PC-3 (cell line): ENCODE results near the gene NUAK2. TPM values are rescaled to one million over a fixed set of nuclear protein-coding genes. Genes with fewer than 3 reads are reported as not detected.
A peak's percentile ranks its signal among the peaks of the same experiment; 100 is the strongest.

Source experiments
- ATAC-seq: fragments of 200-7000 bp; cut with Tn5 transposase; 2 replicates; pipeline ENCODE4 v1.9.1; 2020; ENCODE audit warnings: mild to moderate bottlenecking, moderate library complexity
- BruUV-seq: library from RNA; stranded (reverse); fragments of 400-500 nt; replicated peaks from 2 replicates; lab custom pipeline; 2021; lab: Mats Ljungman, UMichigan
- CTCF ChIA-PET: fragments of 300-600 bp; sonication (Branson Sonifier 250); formaldehyde crosslinking; loops from one replicate; lab custom pipeline; 2022; ENCODE audit warnings: antibody characterized with exemption; lab: Charles Lee
- POLR2A ChIA-PET: fragments of 300-600 bp; sonication (Branson Sonifier 250); formaldehyde crosslinking; loops from one replicate; lab custom pipeline; 2022; ENCODE audit warnings: antibody characterized with exemption; ENCODE audit not compliant: unreplicated experiment; lab: Charles Lee
- DNase-seq: peaks from one replicate; pipeline ENCODE4 v3.0.0-alpha.2; 2015
- H2AFZ ChIP-seq: fragments of 300-600 bp; sonication (generic); 2 replicates; pipeline ENCODE4 v1.6.0; 2016; ENCODE audit warnings: antibody characterized with exemption, low read length
- H3F3A ChIP-seq: fragments of 300-600 bp; sonication (generic); one replicate; pipeline ENCODE4 v1.6.0; 2017; ENCODE audit warnings: antibody characterized with exemption, low read length, control low read depth, mild to moderate bottlenecking; ENCODE audit not compliant: unreplicated experiment
- H3K27ac ChIP-seq: fragments of 300-600 bp; sonication (generic); 2 replicates; pipeline ENCODE4 v1.5.1; 2016; ENCODE audit warnings: mild to moderate bottlenecking, low read length
- H3K27me3 ChIP-seq: fragments of 300-600 bp; sonication (generic); 2 replicates; pipeline ENCODE4 v1.6.1; 2016; ENCODE audit warnings: low read length, mixed read lengths
- H3K36me3 ChIP-seq: fragments of 300-600 bp; sonication (generic); 2 replicates; pipeline ENCODE4 v1.6.1; 2016; ENCODE audit warnings: low read depth, mixed run types, low read length, mixed read lengths
- H3K4me1 ChIP-seq: fragments of 300-600 bp; sonication (generic); 2 replicates; pipeline ENCODE4 v1.5.1; 2016; ENCODE audit warnings: low read length; ENCODE audit not compliant: insufficient read depth
- H3K4me2 ChIP-seq: fragments of 300-600 bp; sonication (generic); 2 replicates; pipeline ENCODE4 v1.6.0; 2016; ENCODE audit warnings: low read length
- H3K4me3 ChIP-seq: fragments of 300-600 bp; sonication (generic); 2 replicates; pipeline ENCODE4 v1.5.1; 2016; ENCODE audit warnings: mild to moderate bottlenecking, low read length, mixed read lengths
- H3K79me2 ChIP-seq: fragments of 300-600 bp; sonication (generic); 2 replicates; pipeline ENCODE4 v1.6.1; 2017; ENCODE audit warnings: low read length, mixed read lengths
- H3K9ac ChIP-seq: fragments of 300-600 bp; sonication (generic); 2 replicates; pipeline ENCODE4 v1.6.0; 2016; ENCODE audit warnings: mild to moderate bottlenecking, low read length
- H3K9me2 ChIP-seq: fragments of 300-600 bp; sonication (generic); replicated peaks from 2 replicates; pipeline ENCODE4 v1.6.1; 2016; ENCODE audit warnings: mixed run types, low read length, mixed read lengths
- H3K9me3 ChIP-seq: fragments of 300-600 bp; sonication (generic); 2 replicates; pipeline ENCODE4 v1.6.1; 2016; ENCODE audit warnings: low read length, mixed read lengths
- H4K20me1 ChIP-seq: fragments of 300-600 bp; sonication (generic); 2 replicates; pipeline ENCODE4 v1.6.1; 2016; ENCODE audit warnings: low read length, mixed read lengths
- EZH2 ChIP-seq: fragments of 300-600 bp; sonication (generic); IDR thresholded peaks from one replicate; pipeline ENCODE4 v1.6.1; 2017; ENCODE audit warnings: antibody characterized with exemption, mild to moderate bottlenecking, low read length; ENCODE audit not compliant: unreplicated experiment
- EZH2phosphoT487 ChIP-seq: fragments of 300-600 bp; sonication (generic); IDR thresholded peaks from 2 replicates; pipeline ENCODE4 v1.6.1; 2018; ENCODE audit warnings: mild to moderate bottlenecking, antibody characterized with exemption, low read length, borderline replicate concordance
- intact Hi-C: fragments of 100-400 bp; cut with micrococcal nuclease; formaldehyde crosslinking; loops from 2 replicates; pipeline ENCODE4 v1.9.0; 2023
- total RNA-seq: library from RNA; depleted of rRNA; stranded (reverse); fragments of >200 nt; gene quantifications from 2 replicates; pipeline ENCODE4 v1.2.3, GENCODE V29; 2014
- TF ChIP-seq, protein P1 (sequence below): fragments of 300-600 bp; sonication (generic); conservative IDR thresholded peaks from 2 replicates; pipeline ENCODE4 v1.5.1; 2017; ENCODE audit warnings: antibody characterized with exemption, low read depth, mild to moderate bottlenecking, low read length

The NUAK2 gene
- total RNA-seq, 1 experiment from 2014 or later: 3.8 TPM

DNA sequence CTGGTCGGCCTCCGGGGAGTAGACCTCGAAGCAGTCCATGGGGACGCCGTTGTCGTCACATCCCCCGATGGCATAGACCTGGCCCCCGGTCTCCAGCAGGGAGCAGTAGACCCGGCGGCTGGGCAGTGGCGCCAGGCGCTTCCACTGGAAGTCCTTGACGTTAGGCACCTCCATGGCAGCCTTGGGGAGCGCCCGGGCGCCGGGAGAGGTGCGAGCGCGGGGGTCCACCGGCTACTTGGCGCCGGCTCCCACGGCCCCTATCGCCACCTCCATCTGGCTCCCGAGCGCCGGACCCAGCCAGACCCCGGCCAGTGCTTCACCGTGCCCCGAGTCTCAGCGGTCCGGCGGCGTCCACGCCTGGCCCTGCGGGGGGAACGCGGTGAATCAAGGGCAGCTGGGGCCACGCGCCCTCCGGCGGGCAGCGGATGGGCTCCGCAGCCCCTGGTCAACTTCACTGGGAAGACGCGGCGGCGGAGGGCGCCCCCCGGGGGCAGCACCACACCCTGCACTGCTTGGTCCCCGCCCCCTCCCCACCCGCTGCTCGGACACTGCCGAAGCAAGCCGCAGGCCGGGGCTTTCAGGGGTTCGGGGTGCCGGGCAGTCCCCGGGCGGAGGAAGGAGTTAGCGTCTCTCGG, 22.0 kb upstream of the NUAK2 start:
- Histone ChIP-seq H3K79me2 (no peaks in the 10 kb centered on the region), H3K9me3 (no peaks in the 10 kb centered on the region), H3K36me3 (no peaks in the 10 kb centered on the region), H3K9me2 (no peaks in the 10 kb centered on the region), H3K9ac (no peak overlapping the region), H2AFZ (peak overlapping the region; percentile 83; the same call in 1 of the 2 replicates), H4K20me1 (no peaks in the 10 kb centered on the region), H3K4me1 (peaks cover 6% of the 10 kb centered on the region; the same call in 1 of the 2 replicates), H3K27ac (no peak overlapping the region), H3K27me3 (peaks cover 10% of the 10 kb centered on the region), H3F3A (no peaks in the 10 kb centered on the region), H3K4me2 (peak overlapping the region; percentile 84), H3K4me3 (peak overlapping the region; percentile 59; the same call in 1 of the 2 replicates)
- no peak for ATAC-seq
- intact Hi-C loops: no loop called here
- no peak for DNase-seq
- TF ChIP-seq EZH2phosphoT487 (no peak), EZH2 (no peak)
- TF ChIP-seq, protein P1, sequence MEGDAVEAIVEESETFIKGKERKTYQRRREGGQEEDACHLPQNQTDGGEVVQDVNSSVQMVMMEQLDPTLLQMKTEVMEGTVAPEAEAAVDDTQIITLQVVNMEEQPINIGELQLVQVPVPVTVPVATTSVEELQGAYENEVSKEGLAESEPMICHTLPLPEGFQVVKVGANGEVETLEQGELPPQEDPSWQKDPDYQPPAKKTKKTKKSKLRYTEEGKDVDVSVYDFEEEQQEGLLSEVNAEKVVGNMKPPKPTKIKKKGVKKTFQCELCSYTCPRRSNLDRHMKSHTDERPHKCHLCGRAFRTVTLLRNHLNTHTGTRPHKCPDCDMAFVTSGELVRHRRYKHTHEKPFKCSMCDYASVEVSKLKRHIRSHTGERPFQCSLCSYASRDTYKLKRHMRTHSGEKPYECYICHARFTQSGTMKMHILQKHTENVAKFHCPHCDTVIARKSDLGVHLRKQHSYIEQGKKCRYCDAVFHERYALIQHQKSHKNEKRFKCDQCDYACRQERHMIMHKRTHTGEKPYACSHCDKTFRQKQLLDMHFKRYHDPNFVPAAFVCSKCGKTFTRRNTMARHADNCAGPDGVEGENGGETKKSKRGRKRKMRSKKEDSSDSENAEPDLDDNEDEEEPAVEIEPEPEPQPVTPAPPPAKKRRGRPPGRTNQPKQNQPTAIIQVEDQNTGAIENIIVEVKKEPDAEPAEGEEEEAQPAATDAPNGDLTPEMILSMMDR: no peak
- ChIA-PET CTCF (no interaction called here), POLR2A (no interaction called here)
- no TSS peak for BruUV-seq

DNA sequence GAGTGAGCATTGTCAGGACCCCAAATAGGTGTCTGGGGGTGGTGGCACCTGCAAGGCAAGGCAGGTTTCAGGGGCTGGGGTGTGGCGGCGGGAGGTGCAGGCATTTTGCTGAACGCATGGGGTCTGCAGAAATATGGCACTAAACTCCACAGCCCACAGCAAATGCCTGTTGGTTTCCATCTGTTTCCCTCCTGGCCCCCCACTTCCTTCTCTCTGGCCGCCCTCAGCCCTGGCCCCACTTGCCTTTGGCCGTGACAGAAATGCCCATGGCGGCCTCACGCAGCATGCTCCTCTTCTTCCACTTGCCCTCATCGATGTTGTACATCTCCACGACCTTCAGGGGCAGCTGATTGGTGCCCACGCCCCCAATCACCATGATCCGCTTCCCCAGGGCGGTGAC, 21.4 kb upstream of the NUAK2 start:
- Histone ChIP-seq H3K4me1 (peaks cover 6% of the 10 kb centered on the region; the same call in 1 of the 2 replicates), H3F3A (no peaks in the 10 kb centered on the region), H3K36me3 (no peaks in the 10 kb centered on the region), H3K27me3 (peaks cover 10% of the 10 kb centered on the region), H3K9ac (no peak overlapping the region), H3K9me2 (no peaks in the 10 kb centered on the region), H3K79me2 (no peaks in the 10 kb centered on the region), H4K20me1 (no peaks in the 10 kb centered on the region), H3K4me2 (no peak overlapping the region), H3K9me3 (no peaks in the 10 kb centered on the region), H3K4me3 (no peak overlapping the region), H2AFZ (no peak overlapping the region), H3K27ac (no peak overlapping the region)
- ChIA-PET CTCF (no interaction called here), POLR2A (no interaction called here)
- no TSS peak for BruUV-seq
- intact Hi-C loops: no loop called here
- TF ChIP-seq EZH2: no peak
- no peak for TF ChIP-seq EZH2phosphoT487
- TF ChIP-seq, protein P1: no peak
- DNase-seq (no peak), ATAC-seq (no peak)

DNA sequence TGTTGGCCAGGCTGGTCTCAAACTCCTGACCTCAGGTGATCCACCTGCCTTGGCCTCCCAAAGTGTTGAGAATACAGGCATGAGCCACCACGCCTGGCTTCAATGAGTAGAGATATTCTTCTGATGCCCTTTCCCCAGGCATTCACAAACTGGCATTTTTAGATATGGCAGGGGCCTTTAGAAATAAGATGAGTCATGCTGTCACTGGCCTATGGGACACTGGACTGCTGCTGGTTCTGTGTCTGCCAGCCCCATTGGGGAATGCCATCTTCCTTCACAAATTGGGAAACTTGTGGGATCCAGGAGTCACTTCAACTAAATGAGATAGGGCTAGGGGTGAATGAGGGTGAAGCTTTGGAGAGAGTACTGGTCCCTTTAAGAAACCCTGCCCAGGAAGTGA, 19.1 kb upstream of the NUAK2 start:
- Histone ChIP-seq H2AFZ (no peak overlapping the region), H3K9ac (no peak overlapping the region), H3K79me2 (no peaks in the 10 kb centered on the region), H3K9me3 (no peaks in the 10 kb centered on the region), H3K4me1 (peaks cover 6% of the 10 kb centered on the region; the same call in 1 of the 2 replicates), H3K36me3 (no peaks in the 10 kb centered on the region; the same call in 1 of the 2 replicates), H3F3A (no peaks in the 10 kb centered on the region), H3K4me2 (no peak overlapping the region), H3K4me3 (no peak overlapping the region), H3K9me2 (no peaks in the 10 kb centered on the region), H4K20me1 (no peaks in the 10 kb centered on the region), H3K27ac (no peak overlapping the region), H3K27me3 (peaks cover 10% of the 10 kb centered on the region)
- no TSS peak for BruUV-seq
- ChIA-PET POLR2A (no interaction called here), CTCF (interaction anchor here (1.2 kb wide), 1 partner anchor 13 kb away, joined by 4 read pairs; no protein-coding TSS in a partner anchor)
- ATAC-seq (no peak), DNase-seq (no peak)
- TF ChIP-seq EZH2 (no peak), EZH2phosphoT487 (no peak)
- TF ChIP-seq, protein P1: no peak
- intact Hi-C loops: no loop called here
